Measurements from ENCODE around the gene CHD5. TPM values are rescaled to one million over a fixed set of nuclear protein-coding genes. Genes with fewer than 3 reads are reported as not detected.

CHD5 gene
- total RNA-seq, 4 donors from 2014 or later: 0.19 to 0.24 (median 0.19) TPM; not detected in 1

DNA sequence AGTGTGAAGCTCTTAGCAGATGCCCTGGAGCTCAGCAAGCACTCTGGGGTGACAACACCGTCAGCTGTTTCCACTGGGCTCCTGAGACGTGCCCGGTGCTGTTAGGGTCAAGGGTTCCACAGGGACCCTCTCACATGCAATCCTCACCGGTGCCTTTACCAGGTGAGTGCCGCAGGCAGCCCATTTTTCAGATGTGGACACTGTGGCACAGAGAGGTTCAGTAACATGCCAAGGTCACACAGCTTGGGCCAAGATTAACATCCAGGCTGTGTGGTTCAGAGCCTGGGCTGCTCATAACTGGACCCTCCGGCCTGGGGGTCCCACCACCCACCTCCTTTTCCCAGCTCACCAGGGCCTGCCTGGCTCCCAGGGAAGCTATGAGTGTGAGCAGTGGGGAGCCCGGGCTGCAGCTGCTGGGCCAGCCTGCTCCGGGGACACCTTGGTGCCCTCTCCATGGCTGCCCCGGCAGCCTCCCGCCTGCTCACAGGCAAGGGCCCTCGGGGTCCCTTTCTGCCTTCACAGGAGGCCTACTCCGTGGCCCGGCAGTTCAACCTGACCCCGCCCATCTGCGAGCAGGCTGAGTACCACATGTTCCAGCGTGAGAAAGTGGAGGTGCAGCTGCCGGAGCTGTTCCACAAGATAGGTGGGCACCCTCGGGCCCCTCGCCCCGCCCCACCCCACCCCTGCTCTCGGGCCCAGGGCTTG, 85.2 kb downstream of the CHD5 start:
- TF ChIP-seq, protein P1, sequence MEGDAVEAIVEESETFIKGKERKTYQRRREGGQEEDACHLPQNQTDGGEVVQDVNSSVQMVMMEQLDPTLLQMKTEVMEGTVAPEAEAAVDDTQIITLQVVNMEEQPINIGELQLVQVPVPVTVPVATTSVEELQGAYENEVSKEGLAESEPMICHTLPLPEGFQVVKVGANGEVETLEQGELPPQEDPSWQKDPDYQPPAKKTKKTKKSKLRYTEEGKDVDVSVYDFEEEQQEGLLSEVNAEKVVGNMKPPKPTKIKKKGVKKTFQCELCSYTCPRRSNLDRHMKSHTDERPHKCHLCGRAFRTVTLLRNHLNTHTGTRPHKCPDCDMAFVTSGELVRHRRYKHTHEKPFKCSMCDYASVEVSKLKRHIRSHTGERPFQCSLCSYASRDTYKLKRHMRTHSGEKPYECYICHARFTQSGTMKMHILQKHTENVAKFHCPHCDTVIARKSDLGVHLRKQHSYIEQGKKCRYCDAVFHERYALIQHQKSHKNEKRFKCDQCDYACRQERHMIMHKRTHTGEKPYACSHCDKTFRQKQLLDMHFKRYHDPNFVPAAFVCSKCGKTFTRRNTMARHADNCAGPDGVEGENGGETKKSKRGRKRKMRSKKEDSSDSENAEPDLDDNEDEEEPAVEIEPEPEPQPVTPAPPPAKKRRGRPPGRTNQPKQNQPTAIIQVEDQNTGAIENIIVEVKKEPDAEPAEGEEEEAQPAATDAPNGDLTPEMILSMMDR (IDR thresholded peaks at IDR 0.05): no peak
- DNase-seq (ENCODE audit: low spot score): no peak

DNA sequence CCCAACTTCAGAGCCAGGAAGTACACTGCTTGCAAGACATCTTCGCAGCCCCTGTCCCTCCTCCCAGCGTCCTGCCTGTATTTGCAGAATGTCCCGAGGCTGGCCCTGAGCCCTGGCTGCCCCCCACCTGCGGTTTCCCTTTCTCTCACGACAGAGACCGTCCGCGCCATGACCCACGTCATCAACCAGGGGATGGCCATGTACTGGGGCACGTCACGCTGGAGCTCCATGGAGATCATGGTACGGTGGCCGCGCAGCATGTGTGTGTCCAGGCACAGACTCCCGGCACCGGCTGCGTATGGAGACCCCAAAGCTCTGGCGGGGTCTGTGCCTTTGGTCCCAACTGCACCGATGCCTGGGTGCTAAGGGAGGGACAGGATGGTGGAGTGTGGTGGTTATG, 85.9 kb downstream of the CHD5 start:
- TF ChIP-seq, protein P1 (IDR thresholded peaks at IDR 0.05): no peak
- ATAC-seq (ENCODE audit: low FRiP score) (no peak), DNase-seq (ENCODE audit: low spot score) (no peak)

More for the DNA sequence above, 85.2 kb downstream of the CHD5 start:
- no peak for ATAC-seq (ENCODE audit: low FRiP score)

DNA sequence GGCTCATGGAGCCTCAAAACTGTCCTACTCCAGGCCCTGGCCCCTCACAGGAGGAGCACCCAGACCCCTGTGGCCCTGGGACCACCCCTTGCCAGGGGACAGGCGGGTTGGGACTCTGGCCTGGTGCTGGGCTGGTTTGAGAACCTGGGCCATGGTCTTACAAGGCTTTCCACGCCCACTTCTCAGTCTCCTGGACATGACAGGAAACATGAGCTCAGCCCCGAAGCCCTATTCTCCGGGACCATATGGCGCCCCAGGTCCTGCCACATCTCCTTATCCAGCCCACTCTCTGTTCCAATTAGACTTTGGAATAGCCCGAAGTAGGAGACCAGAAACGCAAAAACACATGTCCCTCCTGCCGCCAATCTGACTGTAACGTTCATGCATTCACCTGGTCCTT, 86.5 kb downstream of the CHD5 start:
- ATAC-seq (ENCODE audit: low FRiP score) (no peak), DNase-seq (ENCODE audit: low spot score) (no peak)
- TF ChIP-seq, protein P1 (IDR thresholded peaks at IDR 0.05): no peak

DNA sequence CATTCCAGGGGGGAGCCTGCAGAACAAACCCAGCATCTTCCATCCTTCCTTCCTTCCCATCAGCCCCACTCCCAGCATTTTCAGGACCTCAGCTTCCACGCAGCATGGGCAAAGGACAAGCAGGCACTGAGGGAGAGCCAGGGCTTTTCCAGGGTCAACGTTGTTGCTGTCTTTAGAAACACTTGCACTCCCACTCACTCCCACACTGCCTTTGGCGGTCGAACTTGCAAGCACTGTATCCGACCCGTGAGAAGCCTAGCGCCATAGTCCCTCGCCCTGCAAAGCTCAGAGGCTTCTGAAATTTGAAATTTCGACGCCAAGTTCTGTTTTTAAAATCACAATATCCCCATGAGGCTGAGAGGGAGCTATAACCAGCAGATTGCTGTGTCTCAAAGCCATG, 87.0 kb downstream of the CHD5 start:
- ATAC-seq (ENCODE audit: low FRiP score) (no peak), DNase-seq (ENCODE audit: low spot score) (no peak)
- TF ChIP-seq, protein P1 (IDR thresholded peaks at IDR 0.05): no peak

DNA sequence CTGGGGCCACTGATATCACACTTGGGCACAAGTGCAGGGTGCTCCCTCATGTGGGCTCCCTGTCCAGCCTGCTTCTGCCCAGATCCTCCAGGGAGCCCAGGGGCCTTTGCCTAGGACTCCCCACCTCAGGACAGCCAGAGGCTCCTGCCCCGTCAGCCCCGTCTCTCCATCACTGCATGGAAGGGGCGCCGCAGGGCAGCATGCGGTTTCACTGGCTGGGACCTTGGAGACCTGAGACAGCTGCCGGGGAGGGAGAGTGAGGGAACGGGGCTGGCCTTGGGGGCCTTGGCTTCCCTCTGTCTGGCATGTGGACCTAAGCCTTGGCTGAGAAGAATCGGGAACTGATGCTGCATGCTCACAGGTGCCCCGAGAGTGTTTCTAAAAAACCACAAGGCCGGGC, 87.9 kb downstream of the CHD5 start:
- DNase-seq (ENCODE audit: low spot score): no peak
- TF ChIP-seq, protein P1 (IDR thresholded peaks at IDR 0.05): no peak
- no peak for ATAC-seq (ENCODE audit: low FRiP score)

DNA sequence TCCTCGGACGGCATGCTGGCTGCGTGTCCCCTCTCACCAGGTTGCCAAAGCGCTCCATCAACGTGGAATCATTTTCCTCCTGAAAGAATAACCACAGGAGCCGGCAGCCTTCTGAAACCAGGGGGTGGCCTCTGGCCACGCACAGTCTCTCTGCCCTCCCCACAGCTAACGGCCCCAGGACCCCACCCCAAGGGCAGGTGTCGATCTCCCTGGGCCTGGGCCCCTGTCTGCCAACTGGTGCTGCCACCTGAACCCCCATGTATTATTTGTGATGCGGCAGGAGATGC, 88.4 kb downstream of the CHD5 start:
- DNase-seq (ENCODE audit: low spot score) (no peak), ATAC-seq (ENCODE audit: low FRiP score) (no peak)
- TF ChIP-seq, protein P1 (IDR thresholded peaks at IDR 0.05): no peak

DNA sequence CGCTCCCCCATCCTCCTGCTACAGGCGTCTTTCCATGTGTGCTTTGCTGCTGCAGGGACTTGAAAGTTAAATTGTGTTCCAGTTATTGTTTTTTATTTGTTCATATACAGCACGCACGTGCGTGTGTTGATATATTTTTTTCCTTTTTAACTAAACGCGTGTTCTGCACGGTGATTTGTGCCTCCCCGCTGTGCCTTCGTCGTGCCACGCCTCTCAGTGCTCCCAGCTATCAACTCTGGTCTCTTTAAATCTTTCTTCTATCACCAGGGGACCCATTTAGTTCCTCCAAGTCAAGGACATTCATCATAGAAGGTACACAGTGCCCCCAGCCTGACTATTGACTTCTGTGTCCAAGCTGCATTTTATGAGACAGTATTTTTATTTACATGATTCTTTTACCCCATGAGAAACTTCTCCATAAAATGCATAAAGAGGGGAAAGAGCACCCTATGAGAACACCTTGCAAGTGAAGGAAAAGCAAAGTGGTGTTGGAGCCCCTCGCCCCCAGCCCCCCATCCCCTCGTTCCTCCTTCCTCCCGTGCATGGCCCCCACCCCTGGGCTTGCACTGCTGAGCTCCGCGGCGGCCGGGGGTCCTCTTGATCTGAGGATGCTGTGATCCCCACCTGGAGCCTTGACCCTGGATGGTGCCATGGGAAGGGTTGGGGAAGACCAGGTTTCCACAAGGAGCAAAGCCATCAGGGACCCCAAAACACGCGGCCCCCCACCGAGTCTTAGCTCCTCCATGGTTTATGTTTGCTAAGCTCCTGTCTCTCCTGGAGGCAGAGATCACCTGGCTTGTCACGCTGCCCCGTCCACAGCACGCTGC, 88.9 kb downstream of the CHD5 start:
- TF ChIP-seq, protein P1 (IDR thresholded peaks at IDR 0.05): no peak
- ATAC-seq (ENCODE audit: low FRiP score) (no peak), DNase-seq (ENCODE audit: low spot score) (no peak)
